ENCODE data around the gene ACADVL. TPM values are rescaled to one million over a fixed set of nuclear protein-coding genes. Genes with fewer than 3 reads are reported as not detected.

The ACADVL gene
- total RNA-seq, 1 experiment from 2014 or later, result 305 TPM

DNA sequence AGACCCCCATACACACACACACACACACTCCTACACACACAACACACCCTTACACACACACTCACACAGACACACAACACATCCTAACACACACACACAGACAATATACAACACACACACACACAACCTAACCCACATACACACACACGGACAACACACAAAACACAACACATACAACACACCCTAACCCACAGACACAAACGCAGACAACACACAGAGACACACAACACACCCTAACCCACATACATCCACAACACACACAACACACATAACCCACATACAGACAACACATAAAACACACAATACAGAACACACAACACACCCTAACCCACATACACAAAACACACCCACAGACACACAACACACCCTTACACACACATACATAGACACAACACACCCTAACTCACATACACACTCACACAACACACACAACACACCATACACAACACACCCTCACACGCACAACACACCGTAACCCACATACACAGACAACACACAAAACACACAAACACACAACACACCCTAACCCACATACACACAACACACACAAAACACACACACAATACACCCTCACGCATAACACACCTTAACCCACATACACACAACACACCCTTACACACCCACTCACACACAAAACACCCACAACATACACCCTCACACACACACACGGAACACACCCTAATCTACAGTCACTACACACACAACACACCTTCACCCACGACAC is 45.0 kb upstream of the ACADVL start:
- Histone ChIP-seq H3K36me3 (ENCODE audit: control insufficient read depth, insufficient read depth, low read length) (no peaks in the 10 kb centered on the region), H3K4me1 (ENCODE audit: control insufficient read depth, insufficient read depth, low read length) (peaks cover 9% of the 10 kb centered on the region; the same call in 1 of the 2 replicates), H3K4me3 (ENCODE audit: low read depth in 2 of 2, low read length in 2 of 2) (no peak overlapping the region), H3K27me3 (ENCODE audit: control insufficient read depth, insufficient read depth, low read length) (no peaks in the 10 kb centered on the region), H3K27ac (ENCODE audit: low read length) (no peak overlapping the region), H3K9me3 (ENCODE audit: control insufficient read depth, insufficient read depth, low read depth, low read length) (no peaks in the 10 kb centered on the region)
- POLR2A ChIA-PET, result no interaction called here
- no TSS peak for BruUV-seq (replicated peaks)
- in situ Hi-C loops (cut with HindIII; ENCODE audit: low pct_unique_long_range_greater_than_20kb, low sequenced_read_pairs), result no loop called here
- no peak for TF ChIP-seq TCF7L2 (IDR thresholded peaks at IDR 0.05; ENCODE audit: low read depth, low read length)
- no peak for TF ChIP-seq POLR2AphosphoS5 (IDR thresholded peaks at IDR 0.05; ENCODE audit: low read depth, low read length)
- intact Hi-C loops (cut with micrococcal nuclease; ENCODE audit: unreplicated experiment), result no loop called here
- DNase-seq (ENCODE audit: low read depth, low spot score) (no peak), ATAC-seq (no peak)
- CTCF ChIA-PET, result no interaction called here

GRCh38 chr17:7175330-7175733 is 44.4 kb upstream of the ACADVL start:
- H3K36me3 ChIP-seq (ENCODE audit: control insufficient read depth, insufficient read depth, low read length), result no peaks in the 10 kb centered on the region
- H3K4me1 ChIP-seq (ENCODE audit: control insufficient read depth, insufficient read depth, low read length), result peaks cover 9% of the 10 kb centered on the region; the same call in 1 of the 2 replicates
- H3K27me3 ChIP-seq (ENCODE audit: control insufficient read depth, insufficient read depth, low read length), result no peaks in the 10 kb centered on the region
- DNase-seq (ENCODE audit: low read depth, low spot score) (no peak), ATAC-seq (no peak)
- no peak overlapping the region for H3K4me3 ChIP-seq (ENCODE audit: low read depth in 2 of 2, low read length in 2 of 2)
- BruUV-seq (replicated peaks), result no TSS peak
- no peak for TF ChIP-seq SIN3A (IDR thresholded peaks at IDR 0.05; ENCODE audit: borderline replicate concordance, insufficient read depth, low read depth, low read length)
- TF ChIP-seq POLR2AphosphoS5 (IDR thresholded peaks at IDR 0.05; ENCODE audit: low read depth, low read length), result no peak
- no peak for TF ChIP-seq TCF7L2 (IDR thresholded peaks at IDR 0.05; ENCODE audit: low read depth, low read length)
- TF ChIP-seq, protein P1, sequence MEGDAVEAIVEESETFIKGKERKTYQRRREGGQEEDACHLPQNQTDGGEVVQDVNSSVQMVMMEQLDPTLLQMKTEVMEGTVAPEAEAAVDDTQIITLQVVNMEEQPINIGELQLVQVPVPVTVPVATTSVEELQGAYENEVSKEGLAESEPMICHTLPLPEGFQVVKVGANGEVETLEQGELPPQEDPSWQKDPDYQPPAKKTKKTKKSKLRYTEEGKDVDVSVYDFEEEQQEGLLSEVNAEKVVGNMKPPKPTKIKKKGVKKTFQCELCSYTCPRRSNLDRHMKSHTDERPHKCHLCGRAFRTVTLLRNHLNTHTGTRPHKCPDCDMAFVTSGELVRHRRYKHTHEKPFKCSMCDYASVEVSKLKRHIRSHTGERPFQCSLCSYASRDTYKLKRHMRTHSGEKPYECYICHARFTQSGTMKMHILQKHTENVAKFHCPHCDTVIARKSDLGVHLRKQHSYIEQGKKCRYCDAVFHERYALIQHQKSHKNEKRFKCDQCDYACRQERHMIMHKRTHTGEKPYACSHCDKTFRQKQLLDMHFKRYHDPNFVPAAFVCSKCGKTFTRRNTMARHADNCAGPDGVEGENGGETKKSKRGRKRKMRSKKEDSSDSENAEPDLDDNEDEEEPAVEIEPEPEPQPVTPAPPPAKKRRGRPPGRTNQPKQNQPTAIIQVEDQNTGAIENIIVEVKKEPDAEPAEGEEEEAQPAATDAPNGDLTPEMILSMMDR (IDR thresholded peaks at IDR 0.05), result no peak
- TF ChIP-seq, protein P2, sequence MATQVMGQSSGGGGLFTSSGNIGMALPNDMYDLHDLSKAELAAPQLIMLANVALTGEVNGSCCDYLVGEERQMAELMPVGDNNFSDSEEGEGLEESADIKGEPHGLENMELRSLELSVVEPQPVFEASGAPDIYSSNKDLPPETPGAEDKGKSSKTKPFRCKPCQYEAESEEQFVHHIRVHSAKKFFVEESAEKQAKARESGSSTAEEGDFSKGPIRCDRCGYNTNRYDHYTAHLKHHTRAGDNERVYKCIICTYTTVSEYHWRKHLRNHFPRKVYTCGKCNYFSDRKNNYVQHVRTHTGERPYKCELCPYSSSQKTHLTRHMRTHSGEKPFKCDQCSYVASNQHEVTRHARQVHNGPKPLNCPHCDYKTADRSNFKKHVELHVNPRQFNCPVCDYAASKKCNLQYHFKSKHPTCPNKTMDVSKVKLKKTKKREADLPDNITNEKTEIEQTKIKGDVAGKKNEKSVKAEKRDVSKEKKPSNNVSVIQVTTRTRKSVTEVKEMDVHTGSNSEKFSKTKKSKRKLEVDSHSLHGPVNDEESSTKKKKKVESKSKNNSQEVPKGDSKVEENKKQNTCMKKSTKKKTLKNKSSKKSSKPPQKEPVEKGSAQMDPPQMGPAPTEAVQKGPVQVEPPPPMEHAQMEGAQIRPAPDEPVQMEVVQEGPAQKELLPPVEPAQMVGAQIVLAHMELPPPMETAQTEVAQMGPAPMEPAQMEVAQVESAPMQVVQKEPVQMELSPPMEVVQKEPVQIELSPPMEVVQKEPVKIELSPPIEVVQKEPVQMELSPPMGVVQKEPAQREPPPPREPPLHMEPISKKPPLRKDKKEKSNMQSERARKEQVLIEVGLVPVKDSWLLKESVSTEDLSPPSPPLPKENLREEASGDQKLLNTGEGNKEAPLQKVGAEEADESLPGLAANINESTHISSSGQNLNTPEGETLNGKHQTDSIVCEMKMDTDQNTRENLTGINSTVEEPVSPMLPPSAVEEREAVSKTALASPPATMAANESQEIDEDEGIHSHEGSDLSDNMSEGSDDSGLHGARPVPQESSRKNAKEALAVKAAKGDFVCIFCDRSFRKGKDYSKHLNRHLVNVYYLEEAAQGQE (IDR thresholded peaks at IDR 0.05; ENCODE audit: insufficient read depth in 1 of 2, low read depth in 2 of 2, low read length in 1 of 2), result no peak
- H3K27ac ChIP-seq (ENCODE audit: low read length), result no peak overlapping the region
- intact Hi-C loops (cut with micrococcal nuclease; ENCODE audit: unreplicated experiment), result no loop called here
- ChIA-PET POLR2A (no interaction called here), CTCF (no interaction called here)
- in situ Hi-C loops (cut with HindIII; ENCODE audit: low pct_unique_long_range_greater_than_20kb, low sequenced_read_pairs), result no loop called here
- no peaks in the 10 kb centered on the region for H3K9me3 ChIP-seq (ENCODE audit: control insufficient read depth, insufficient read depth, low read depth, low read length)
